H1 (cell line): ENCODE results near the gene CRYM. TPM values are rescaled to one million over a fixed set of nuclear protein-coding genes. Genes with fewer than 3 reads are reported as not detected.

Experiments used
- ATF2 ChIP-seq: IDR thresholded peaks from 2 replicates; pipeline ENCODE4 v1.6.1; 2012; ENCODE audit warnings: low read length, inconsistent platforms
- BRCA1 ChIP-seq: IDR thresholded peaks from 2 replicates; pipeline ENCODE4 v1.6.1; 2012; ENCODE audit warnings: low read depth, low read length, improper control_type of control experiment
- E2F6 ChIP-seq: IDR thresholded peaks from 2 replicates; pipeline ENCODE4 v1.6.1; 2012; ENCODE audit warnings: inconsistent platforms
- EGR1 ChIP-seq: IDR thresholded peaks from 2 replicates; pipeline ENCODE4 v1.6.1; 2011; ENCODE audit warnings: low read depth, low read length, borderline replicate concordance
- MAFK ChIP-seq: IDR thresholded peaks from 2 replicates; pipeline ENCODE4 v1.6.1; 2012; ENCODE audit warnings: low read depth, mild to moderate bottlenecking, improper control_type of control experiment, low read length
- RNF2 ChIP-seq: fragments of 200-900, 300-1000 bp; sonication (generic); IDR thresholded peaks from 2 replicates; pipeline ENCODE4 v1.7.1; 2016; ENCODE audit warnings: borderline replicate concordance, low read depth, mild to moderate bottlenecking, antibody characterized with exemption, low read length; ENCODE audit not compliant: poor library complexity, severe bottlenecking; ENCODE audit errors: missing control alignments
- SIN3A ChIP-seq, 2 experiments: IDR thresholded peaks in 1 of 2; conservative IDR thresholded peaks in 1 of 2; 2 replicates each; pipeline ENCODE4 v1.6.1; 2011 to 2012; ENCODE audit warnings: low read length in 2 of 2, improper control_type of control experiment in 1 of 2, low read depth in 1 of 2, mild to moderate bottlenecking in 1 of 2
- SP4 ChIP-seq: IDR thresholded peaks from 2 replicates; pipeline ENCODE4 v1.6.1; 2012; ENCODE audit warnings: low read length, inconsistent platforms
- polyA plus RNA-seq, 7 experiments: library from polyadenylated mRNA; depleted of rRNA in 3 of 7; stranded (reverse) in 5 of 7; unstranded in 2 of 7; fragments of >200 nt in 5 of 7; fragments of 200-250 nt in 2 of 7; gene quantifications; 1 replicate in 5 of 7; 2 replicates in 1 of 7; 4 replicates in 1 of 7; pipeline versions ENCODE4 v1.2.1 to v1.2.3, GENCODE V29; 2011 to 2013; ENCODE audit warnings: missing spikeins in 2 of 7, mixed read lengths in 2 of 7
- total RNA-seq: library from RNA; stranded (reverse); fragmentation: NEBNext Ultra II Directional; extraction: Animal tissue kit (Norgen Biotek cat#: 25700); gene quantifications from 2 replicates; pipeline ENCODE4 v1.2.1, GENCODE V29; 2021
- TF ChIP-seq, protein P1 (sequence below): fragments of 300-600 bp; sonication (generic); IDR thresholded peaks from 2 replicates; pipeline ENCODE4 v1.7.1; 2012; ENCODE audit warnings: low read length, moderate library complexity, mild to moderate bottlenecking, inconsistent platforms; ENCODE audit not compliant: insufficient replicate concordance

The CRYM gene
- total and polyA plus RNA-seq, 2 of the 8 experiments (the other 6 are each of a cell fraction or from before 2014, with no cell fraction given): 12.9 to 40.4 TPM

- TF ChIP-seq, protein P1, sequence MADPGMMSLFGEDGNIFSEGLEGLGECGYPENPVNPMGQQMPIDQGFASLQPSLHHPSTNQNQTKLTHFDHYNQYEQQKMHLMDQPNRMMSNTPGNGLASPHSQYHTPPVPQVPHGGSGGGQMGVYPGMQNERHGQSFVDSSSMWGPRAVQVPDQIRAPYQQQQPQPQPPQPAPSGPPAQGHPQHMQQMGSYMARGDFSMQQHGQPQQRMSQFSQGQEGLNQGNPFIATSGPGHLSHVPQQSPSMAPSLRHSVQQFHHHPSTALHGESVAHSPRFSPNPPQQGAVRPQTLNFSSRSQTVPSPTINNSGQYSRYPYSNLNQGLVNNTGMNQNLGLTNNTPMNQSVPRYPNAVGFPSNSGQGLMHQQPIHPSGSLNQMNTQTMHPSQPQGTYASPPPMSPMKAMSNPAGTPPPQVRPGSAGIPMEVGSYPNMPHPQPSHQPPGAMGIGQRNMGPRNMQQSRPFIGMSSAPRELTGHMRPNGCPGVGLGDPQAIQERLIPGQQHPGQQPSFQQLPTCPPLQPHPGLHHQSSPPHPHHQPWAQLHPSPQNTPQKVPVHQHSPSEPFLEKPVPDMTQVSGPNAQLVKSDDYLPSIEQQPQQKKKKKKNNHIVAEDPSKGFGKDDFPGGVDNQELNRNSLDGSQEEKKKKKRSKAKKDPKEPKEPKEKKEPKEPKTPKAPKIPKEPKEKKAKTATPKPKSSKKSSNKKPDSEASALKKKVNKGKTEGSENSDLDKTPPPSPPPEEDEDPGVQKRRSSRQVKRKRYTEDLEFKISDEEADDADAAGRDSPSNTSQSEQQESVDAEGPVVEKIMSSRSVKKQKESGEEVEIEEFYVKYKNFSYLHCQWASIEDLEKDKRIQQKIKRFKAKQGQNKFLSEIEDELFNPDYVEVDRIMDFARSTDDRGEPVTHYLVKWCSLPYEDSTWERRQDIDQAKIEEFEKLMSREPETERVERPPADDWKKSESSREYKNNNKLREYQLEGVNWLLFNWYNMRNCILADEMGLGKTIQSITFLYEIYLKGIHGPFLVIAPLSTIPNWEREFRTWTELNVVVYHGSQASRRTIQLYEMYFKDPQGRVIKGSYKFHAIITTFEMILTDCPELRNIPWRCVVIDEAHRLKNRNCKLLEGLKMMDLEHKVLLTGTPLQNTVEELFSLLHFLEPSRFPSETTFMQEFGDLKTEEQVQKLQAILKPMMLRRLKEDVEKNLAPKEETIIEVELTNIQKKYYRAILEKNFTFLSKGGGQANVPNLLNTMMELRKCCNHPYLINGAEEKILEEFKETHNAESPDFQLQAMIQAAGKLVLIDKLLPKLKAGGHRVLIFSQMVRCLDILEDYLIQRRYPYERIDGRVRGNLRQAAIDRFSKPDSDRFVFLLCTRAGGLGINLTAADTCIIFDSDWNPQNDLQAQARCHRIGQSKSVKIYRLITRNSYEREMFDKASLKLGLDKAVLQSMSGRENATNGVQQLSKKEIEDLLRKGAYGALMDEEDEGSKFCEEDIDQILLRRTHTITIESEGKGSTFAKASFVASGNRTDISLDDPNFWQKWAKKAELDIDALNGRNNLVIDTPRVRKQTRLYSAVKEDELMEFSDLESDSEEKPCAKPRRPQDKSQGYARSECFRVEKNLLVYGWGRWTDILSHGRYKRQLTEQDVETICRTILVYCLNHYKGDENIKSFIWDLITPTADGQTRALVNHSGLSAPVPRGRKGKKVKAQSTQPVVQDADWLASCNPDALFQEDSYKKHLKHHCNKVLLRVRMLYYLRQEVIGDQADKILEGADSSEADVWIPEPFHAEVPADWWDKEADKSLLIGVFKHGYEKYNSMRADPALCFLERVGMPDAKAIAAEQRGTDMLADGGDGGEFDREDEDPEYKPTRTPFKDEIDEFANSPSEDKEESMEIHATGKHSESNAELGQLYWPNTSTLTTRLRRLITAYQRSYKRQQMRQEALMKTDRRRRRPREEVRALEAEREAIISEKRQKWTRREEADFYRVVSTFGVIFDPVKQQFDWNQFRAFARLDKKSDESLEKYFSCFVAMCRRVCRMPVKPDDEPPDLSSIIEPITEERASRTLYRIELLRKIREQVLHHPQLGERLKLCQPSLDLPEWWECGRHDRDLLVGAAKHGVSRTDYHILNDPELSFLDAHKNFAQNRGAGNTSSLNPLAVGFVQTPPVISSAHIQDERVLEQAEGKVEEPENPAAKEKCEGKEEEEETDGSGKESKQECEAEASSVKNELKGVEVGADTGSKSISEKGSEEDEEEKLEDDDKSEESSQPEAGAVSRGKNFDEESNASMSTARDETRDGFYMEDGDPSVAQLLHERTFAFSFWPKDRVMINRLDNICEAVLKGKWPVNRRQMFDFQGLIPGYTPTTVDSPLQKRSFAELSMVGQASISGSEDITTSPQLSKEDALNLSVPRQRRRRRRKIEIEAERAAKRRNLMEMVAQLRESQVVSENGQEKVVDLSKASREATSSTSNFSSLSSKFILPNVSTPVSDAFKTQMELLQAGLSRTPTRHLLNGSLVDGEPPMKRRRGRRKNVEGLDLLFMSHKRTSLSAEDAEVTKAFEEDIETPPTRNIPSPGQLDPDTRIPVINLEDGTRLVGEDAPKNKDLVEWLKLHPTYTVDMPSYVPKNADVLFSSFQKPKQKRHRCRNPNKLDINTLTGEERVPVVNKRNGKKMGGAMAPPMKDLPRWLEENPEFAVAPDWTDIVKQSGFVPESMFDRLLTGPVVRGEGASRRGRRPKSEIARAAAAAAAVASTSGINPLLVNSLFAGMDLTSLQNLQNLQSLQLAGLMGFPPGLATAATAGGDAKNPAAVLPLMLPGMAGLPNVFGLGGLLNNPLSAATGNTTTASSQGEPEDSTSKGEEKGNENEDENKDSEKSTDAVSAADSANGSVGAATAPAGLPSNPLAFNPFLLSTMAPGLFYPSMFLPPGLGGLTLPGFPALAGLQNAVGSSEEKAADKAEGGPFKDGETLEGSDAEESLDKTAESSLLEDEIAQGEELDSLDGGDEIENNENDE: no peak
- TF ChIP-seq ATF2 (no peak), BRCA1 (no peak), EGR1 (no peak), SP4 (no peak), E2F6 (no peak), MAFK (no peak), SIN3A (conservative IDR thresholded peaks at IDR 0.05 in 1 of 2, IDR thresholded peaks at IDR 0.05 in 1 of 2; ENCODE audit: low read depth in 1 of 2, low read length in 2 of 2) (no peak), RNF2 (no peak)
Measured at GRCh38 chr16:21224800-21225199, 53.3 kb downstream of the CRYM start (continued).
